GM10847 (cell line): ENCODE data around the gene DCP2.

ENCODE experiments used
- POLR2A ChIP-seq: IDR thresholded peaks from 2 replicates; pipeline ENCODE4 v1.6.1; 2011; ENCODE audit not compliant: insufficient read length; ENCODE audit errors: extremely low read depth

The DCP2 gene

DNA sequence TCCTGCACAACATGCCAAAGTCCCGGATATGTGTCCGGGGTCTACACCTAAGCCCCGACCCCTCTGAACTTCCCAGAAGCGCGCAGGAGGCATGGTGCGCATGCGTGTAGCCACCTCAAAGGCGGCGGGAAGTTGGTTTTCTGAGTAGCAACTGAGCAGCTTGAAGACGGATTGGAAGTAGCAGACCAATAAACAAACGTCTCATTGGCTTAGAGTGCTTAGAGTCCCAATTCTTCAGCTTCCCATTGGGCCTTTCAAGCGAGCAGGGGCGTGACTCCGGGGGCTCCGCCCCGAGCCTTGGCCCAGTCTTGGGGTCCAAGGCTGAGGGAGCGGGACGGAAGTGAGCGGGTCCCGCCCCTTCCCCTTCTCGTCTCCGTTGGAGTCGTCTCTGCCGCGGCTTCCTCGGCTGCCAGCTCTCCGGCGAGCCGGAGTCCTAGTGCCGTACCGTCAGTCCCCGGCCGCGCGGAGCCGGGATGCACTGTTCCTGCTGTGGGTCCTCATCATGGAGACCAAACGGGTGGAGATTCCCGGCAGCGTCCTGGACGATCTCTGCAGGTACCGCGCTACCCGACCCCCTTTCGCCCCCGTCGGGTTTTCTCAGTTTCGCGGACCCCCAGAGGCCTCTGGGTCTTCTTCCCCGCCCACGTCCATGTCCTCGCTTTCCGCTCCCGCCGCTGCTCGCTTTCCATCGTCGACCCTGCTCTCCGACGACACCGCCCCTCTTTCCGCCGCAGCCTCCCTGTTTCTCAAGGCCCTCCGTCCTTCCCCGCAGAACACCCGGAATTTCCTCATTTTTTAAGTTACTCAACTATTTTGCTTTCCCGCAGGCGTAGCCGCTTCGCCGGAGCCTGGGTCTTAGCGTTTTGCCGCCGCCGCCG lies at the start of gene DCP2:
DCP2 (plus strand) TSS at position 367 of the 878 bp plus-strand sequence; CDS start at position 503, 136 bp downstream.
- peak; percentile 87 for TF ChIP-seq POLR2A

DNA sequence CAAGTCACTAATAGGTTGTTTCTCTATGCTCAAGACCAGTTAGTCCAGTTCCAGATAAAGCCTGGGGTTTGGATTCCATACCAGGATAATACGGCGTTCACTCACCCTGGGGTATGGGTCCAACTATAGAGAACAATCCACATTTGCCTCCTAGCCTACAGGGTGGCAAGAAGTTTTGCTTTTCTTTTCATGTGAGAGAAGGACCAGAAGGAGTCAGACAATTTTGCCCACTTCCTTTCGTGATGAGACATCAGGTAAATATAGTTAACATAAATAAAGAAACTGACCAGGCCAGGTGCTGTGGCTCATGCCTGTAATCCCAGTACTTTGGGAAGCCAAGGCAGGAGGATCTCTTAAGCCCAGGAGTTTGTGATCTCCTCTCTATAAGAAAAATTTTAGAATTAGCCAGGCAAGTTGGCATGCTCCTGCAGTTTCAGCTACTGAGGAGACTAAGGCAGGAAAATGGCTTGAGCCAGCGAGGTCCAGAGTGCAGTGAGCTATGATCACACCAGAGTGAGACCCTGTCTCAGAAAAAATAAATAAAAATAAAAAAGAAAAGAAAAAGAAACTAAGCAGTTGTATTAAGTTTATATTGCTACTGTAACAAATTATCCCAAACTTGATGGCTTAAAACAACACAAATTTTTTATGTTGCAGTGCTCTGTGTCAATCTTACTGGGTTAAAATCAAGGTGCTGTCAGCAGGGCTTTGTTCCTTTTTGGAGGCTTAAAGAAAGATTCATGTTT lies 47.1 kb upstream of the DCP2 start:
- no peak for TF ChIP-seq POLR2A

DNA sequence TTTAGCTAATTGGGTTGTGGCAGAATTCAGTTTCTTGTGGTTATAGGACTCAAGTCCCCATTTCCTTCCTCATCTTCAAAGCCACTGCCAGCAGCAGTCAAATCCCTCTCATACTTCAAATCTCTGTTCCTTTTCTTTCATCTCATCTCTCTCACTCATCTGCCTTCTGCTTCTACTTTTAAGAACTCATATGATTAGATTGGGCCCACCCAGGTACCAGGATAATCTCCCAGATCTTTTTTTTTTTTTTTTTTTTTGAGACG lies 46.6 kb upstream of the DCP2 start:
- no peak for TF ChIP-seq POLR2A

DNA sequence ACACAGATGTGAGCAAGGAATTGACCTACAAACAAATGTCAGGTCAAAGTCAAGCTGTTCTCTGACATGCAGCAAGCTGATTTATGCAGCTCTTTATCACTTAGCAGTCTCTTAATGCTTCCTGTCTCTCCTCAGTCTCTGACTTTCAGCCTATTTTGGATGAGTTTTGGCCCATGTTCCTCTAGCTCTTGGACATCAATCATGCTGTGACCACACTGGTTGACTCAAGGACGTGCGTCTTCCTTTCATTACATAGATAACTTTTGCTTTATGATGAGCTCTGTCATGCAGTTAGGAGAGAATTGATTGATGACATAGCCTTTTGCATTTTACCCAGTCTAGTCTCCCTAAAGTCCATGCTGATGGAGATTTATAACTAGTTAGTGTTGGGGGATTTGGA lies 45.1 kb upstream of the DCP2 start:
- no peak for TF ChIP-seq POLR2A

DNA sequence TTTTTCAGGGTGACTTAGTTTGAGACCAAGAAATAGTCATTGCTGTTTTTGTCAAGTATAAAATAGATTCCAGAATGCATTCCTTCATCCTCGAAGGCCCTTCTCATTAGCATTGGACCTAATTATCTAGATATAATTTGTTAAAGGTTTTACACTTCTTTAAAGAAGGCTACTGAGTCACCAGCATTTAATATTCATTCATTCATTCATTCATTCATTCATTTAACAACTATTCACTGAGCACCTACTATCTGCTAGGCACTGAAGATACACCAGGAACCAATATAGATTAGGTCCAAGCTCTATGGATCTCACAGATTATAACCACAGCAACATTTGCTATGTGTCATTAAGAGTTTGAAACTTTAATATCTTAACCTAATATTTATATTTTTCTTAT lies 43.5 kb upstream of the DCP2 start:
- TF ChIP-seq POLR2A, result no peak

GRCh38 chr5:112933651-112934365 lies 42.8 kb upstream of the DCP2 start:
- TF ChIP-seq POLR2A, result no peak

DNA sequence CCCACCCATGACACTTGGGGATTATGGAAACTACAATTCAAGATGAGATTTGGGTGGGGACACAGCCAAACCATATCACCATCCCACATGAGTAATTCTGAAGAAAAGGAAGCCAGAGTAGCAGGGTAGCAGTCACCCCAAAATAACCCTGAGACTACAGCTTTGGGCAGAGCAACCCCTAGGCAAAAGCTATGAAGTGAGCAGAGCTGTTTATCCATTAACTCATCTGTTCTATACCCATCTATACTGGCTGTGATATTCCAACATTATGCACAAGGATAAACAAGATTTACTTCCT lies 42.3 kb upstream of the DCP2 start:
- TF ChIP-seq POLR2A, result no peak

- no peak for TF ChIP-seq POLR2A
Observed at GRCh38 chr5:112935675-112936074, 40.9 kb upstream of the DCP2 start.

DNA sequence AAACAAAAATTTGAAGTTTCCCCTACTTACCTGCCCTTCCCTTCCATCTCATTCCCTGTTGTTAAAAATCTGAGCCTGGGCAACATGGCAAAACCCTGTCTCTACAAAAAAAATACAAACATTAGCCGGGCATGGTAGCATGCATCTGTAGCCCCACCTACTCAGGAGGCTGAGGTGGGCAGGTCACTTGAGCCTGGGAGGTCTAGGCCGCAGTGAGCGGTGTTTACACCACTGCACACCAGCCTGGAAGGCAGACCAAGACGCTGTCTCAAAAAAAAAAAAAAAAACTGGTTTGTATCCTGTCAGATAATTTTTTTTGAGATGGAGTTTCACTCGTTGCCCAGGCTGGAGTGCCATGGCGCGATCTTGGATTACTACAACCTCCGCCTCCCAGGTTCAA lies 38.3 kb upstream of the DCP2 start:
- no peak for TF ChIP-seq POLR2A

GRCh38 chr5:112940670-112941069 lies 35.9 kb upstream of the DCP2 start:
- no peak for TF ChIP-seq POLR2A

DNA sequence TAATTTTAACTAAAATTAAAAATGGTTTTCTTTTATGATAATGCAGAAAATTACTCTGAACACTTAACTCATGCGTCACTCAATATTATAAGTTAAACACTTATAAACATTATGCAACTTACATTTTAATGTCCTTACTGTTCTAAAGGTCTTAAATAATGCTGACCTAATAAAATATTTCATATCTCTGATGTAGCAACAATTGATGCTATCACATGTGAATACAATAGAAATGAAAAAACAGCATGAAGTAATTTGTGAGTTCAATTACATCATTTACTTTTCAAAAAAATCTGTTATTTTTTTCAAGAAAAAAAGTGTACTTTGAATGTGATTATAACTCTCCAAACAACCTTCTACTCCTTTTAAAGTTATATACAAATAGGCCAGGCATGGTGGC lies 28.1 kb upstream of the DCP2 start:
- TF ChIP-seq POLR2A, result no peak

GRCh38 chr5:112951124-112951702 lies 25.4 kb upstream of the DCP2 start:
- no peak for TF ChIP-seq POLR2A

DNA sequence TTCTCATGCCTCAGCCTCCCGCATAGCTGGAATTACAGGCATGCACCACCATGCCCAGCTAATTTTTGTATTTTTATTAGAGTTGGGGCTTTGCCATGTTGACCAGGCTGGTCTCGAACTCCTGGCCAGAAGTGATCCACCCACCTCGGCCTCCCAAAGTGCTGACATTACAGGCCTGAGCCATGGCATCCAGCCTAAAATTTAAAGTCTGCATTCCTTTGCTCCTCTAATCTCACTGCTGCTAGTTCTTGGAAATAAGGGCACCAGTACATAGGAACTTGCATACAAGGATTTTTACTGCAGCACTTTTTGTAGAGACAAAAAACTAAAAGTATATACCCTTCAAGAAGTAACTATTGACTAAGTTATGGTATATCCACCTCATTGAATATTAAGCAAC lies 20.0 kb upstream of the DCP2 start:
- no peak for TF ChIP-seq POLR2A

GRCh38 chr5:112957036-112957808 lies 19.4 kb upstream of the DCP2 start:
- TF ChIP-seq POLR2A, result no peak
